ENCODE measurements around the gene SHB.

SHB gene

GRCh38 chr9:37947977-37948376, 121.0 kb downstream of the SHB start:
- no peak for DNase-seq

DNA sequence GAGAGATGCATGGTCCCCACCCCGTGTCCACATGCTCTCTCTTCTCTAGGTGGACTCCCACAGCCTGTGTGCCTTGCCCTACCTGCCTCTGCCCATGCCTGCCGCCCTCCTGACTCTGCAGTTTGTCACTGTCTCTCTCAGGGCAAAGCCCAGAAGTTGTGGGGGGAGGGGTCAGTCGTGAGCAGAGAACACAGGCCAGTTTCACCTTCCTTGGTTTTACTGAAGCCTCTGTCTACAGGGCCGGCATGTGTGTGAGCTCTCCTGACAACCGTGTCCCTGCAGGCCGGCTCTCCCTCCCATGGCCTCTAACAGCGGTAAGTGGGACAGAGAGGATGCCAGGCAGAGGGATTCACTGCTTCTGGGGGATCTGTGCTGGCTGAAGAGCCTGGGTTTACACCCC, 121.6 kb downstream of the SHB start:
- DNase-seq = no peak

DNA sequence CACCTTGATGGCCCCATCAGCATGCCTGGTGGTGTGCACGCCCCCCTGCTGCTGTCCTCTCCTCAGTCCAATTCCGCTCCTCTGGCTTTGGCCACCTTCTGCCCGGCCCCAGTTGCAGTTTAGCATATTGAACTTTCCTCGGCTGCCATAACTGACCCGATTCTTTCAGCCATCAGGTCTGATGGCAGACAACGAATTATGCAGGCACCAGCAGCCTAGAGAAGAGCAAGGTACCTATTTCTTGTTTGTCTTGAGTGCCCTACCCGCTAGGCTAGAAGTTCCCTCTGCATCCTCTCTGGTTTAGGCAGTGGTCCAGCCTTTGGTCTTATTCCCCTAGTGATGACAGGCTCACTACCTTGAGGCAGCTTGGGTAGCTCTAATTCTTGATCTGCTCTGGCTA, 122.1 kb downstream of the SHB start:
- no peak for DNase-seq

DNA sequence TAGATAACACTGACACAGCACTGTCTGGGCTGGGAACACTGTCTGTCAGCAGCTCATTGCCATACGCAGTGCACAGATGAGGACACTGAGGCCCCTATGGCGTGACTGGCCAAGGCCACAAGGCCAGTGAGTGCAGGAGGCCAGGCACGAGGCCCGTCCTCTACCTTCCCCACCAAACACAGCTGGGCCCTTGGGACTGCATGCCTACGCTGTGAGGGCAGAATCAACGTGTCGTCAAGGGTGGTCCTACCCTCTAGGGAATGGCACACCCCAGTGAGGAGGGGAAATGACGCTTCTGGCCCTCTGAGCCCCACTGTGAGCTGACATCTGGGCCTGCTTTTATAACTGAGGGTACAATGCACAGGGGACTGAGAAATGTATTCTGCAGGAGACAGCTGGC, 123.0 kb downstream of the SHB start:
- DNase-seq = no peak

DNA sequence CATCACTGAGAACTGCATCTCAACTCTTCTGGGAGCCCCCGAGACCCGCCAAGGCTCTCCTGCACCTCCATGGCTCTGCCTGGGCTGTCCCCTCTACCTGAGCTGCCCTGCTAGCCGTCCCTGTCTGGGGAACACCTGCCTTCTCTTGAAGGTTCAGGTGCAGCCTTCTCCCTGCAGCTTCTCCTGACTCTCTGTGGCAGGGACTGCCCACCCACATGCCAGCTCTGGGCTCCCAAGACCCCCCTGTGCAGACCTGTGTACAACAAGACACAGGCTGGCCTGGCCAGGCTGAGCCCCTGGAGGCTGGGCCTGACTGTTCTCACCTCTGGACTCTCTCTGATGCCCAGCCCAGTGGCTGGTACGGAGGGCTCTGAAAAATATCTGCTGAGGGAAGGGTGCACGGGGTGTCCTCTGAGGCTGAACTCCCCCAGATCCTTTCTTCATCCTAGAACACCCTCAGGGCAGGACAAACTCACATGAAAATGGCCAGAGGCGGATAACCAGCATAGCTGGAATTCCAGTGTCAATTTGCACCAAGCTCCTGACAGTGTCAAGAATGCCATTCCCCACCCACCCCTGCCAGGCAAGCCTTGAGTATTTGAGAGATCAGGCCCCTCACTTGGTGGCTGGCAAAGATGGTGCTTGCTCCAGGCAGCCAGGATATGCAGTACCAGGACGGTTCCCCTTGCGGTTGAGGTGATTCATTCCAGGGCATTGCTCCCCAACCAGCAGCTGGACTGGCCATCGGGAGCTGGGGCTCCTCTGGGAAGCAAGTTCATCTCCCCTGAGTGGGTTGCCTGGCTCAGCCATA, 124.2 kb downstream of the SHB start:
- no peak for DNase-seq

GRCh38 chr9:37944266-37944650, 124.8 kb downstream of the SHB start:
- DNase-seq = no peak

- DNase-seq = no peak
These were observed 125.4 kb downstream of the SHB start for GRCh38 chr9:37943345-37944265.

DNA sequence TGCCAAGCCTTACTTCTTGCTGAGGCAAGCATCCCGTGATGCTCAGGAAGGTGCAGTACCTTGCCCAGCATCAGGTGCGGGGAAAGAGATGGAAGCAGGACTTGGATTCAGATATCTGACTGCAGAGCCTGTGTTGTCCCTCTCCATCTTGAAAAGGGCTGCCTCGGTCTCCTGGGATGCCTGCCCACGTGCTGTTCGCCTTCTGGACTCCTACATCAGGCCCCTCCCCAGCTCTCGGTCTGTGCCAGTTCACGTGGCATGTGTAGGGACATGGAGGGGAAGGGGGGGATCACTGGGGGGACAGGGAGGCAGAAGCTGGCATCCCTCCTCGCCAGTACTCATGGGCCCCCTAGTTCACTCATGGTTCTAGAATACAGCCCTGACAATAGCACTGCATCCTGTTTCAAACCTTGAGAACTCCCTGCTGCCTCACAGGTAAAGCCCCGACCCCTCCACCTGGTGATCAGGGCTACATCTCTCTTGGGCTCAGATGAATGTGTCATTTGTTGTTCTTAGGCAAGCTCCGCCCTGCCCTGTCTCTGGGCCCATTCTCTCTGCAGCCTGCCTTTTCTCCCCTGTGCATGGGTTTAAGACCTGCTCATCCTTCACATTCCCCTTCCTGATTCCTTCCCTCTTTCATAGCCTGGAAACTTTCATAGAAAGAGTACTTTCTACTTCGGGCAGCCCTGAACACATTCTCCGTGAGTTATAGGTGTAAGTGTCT, 126.2 kb downstream of the SHB start:
- no peak for DNase-seq

GRCh38 chr9:37941253-37941652, 127.8 kb downstream of the SHB start:
- no peak for DNase-seq

GRCh38 chr9:37939575-37940095, 129.4 kb downstream of the SHB start:
- no peak for DNase-seq

DNA sequence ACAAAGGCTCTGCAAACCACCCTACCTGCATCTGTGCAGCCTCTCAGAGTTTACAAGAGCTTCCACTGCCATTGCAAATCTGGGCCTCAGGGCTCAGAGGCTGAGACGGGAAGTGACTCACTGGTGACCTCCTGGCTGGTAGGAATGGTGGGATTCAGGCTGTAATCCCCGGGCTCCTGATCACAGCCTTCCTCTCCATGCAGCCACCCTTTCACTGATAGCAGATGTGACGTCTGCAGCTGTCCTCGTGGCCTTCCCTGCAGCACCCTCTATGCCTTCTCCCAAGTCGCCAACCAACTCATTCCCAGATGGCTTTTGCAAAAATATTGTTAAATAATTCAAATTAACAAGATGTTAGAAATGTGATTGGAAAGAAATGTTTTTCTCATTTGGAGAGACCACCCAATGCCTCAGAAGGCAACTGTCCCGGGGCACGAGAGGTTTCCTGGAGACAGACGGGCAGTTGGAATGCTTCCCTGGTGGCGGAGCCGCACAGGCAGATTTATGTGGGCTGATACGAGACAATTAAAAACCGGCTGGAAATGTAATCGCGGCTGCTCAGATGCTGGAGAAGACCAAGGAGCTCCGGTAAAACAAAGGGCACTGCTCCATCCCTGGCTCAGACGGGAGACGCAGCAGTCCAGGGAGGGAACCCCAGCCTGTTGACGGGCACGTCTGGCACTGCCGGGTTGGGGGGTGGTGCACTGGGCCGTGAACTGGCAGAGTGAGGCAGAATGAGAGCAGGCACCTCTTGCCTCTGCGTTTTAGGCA, 130.7 kb downstream of the SHB start:
- no peak for DNase-seq

GRCh38 chr9:37937366-37937765, 131.7 kb downstream of the SHB start:
- no peak for DNase-seq

DNA sequence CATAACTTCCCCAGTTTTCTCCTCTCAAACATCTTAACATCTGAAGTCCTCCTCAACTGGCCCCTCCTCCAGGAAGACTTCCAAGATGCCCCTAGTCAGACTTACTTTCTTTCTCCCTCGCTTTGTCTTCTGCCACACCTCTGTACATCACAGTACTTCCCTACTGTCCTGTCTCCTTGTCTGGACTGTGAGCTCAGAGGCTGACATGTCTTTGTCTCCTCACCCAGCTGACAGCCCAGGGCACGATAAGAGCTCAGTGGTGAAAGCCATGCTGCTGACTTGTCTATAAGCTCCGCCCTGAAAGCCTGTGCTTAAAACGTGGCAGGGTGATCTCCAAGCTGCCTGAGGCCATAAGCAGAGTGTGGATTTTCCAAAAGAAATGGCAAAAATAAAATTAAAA, 132.1 kb downstream of the SHB start:
- no peak for DNase-seq

GRCh38 chr9:37936376-37936775, 132.7 kb downstream of the SHB start:
- no peak for DNase-seq

GRCh38 chr9:37935096-37935495, 133.9 kb downstream of the SHB start:
- no peak for DNase-seq

- DNase-seq = no peak
These were observed 137.4 kb downstream of the SHB start for GRCh38 chr9:37931592-37931991.

DNA sequence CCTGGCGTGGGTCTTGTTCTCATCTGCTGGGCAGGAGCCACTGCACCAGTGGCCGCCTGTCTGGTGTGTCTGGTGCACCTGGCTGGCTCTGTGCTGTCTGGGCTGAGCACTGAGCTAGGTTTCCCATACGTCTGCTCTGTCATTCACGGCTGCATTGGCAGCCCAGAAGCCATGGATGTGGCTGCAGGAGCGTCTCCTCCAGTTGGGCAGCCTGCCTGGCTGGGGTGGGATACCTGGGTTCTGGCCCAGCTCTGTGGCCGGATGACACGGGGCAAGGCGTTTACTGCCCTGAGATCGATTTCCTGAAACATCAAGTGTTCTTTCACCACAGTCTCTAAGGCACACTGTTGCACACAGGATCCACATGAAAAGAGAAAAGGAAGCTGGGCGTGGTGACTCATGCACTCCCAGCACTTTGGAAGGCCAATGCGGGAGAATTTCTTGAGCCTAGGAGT, 139.6 kb downstream of the SHB start:
- DNase-seq = no peak

DNA sequence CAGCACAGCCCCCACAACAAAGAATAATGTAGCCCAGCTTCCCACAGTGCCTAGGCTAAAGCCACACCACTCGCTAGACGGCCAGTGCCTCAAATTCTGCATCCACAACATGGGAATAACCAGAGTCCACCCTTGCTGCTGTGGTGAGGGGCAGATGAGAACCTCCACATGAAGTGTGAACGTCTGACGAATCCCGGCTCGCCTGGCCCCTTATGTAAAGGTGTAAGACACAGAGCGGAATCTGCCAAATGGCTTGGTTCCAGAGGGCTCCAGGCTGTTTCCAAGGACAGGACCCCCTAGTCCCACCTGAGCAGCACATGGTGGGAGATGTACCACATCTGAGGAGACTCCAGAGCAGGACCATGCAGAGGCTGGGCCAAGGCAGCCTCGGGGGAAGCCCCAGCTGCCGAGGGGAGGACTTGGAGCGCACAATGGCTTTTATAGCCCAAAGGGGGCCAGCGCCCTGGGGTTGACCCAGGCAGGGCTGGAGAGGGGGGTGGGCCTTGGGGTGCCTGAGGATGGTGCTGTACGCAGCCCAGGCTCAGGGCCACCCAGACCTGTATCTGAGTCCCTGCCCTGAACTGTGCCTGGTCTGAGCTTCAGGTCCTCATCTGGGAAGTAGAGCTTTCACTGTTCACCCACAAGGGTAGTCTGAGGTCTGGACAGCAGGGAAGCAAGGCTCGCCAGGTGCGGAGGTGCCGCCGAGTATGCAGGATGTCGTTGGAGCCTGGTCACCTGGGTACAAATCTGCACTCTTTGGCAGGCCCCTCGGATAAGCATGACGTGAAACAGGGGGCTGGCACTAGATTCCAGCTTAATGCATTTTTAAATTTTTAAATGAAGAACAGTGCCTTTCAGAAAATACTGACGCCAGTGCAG, 140.2 kb downstream of the SHB start:
- DNase-seq = no peak

GRCh38 chr9:37927601-37928551, 141.2 kb downstream of the SHB start:
- no peak for DNase-seq

DNA sequence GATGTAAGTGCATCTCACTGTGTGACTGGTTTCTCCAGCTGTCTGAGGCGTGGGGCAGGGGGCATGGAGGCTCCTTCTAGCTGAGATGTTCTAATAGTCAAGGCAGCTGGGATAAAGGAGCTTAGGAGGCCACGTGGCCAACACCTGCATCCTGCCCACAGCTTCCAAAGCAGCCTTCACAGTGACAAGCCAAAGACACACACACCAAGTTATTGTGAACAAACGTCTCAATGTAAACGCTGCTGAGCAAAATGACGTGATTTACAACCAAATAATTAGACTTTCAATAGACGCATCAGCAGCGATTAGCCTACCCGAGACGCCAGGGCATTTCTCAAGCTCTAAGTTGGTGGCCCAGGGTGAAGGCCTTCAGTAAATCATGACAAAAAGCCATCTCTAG, 141.9 kb downstream of the SHB start:
- no peak for DNase-seq
